HEK293T (cell line): ENCODE data around the gene DCPS.

Experiments
- CTCF ChIA-PET: fragments of 350-600 bp; formaldehyde crosslinking; extraction: SDS; loops from one replicate; lab custom pipeline; 2021; ENCODE audit warnings: antibody characterized with exemption, inconsistent platforms; lab: Yijun Ruan, JAX
- POLR2A ChIA-PET: fragments of 350-600 bp; formaldehyde crosslinking; extraction: SDS; loops from one replicate; lab custom pipeline; 2020; ENCODE audit warnings: antibody characterized with exemption, inconsistent platforms; lab: Yijun Ruan, JAX
- DNase-seq: peaks from one replicate; pipeline ENCODE4 v3.0.0; 2012; ENCODE audit warnings: mixed read lengths; ENCODE audit errors: extremely low spot score
- ARNT ChIP-seq: fragments of 450-650 bp; IDR thresholded peaks from 2 replicates; pipeline ENCODE4 v1.6.1; 2017; ENCODE audit warnings: mild to moderate bottlenecking
- BHLHE40 ChIP-seq: fragments of 450-650 bp; IDR thresholded peaks from 2 replicates; pipeline ENCODE4 v1.6.1; 2016; ENCODE audit warnings: mild to moderate bottlenecking, moderate library complexity, borderline replicate concordance
- CTBP1 ChIP-seq: fragments of 450-650 bp; IDR thresholded peaks from 2 replicates; pipeline ENCODE4 v1.6.1; 2016; ENCODE audit warnings: borderline replicate concordance
- ELF4 ChIP-seq: fragments of 450-650 bp; IDR thresholded peaks from 2 replicates; pipeline ENCODE4 v1.6.1; 2017; ENCODE audit warnings: antibody characterized with exemption
- FOXA1 ChIP-seq: fragments of 450-650 bp; IDR thresholded peaks from 2 replicates; pipeline ENCODE4 v1.6.1; 2016; ENCODE audit warnings: mild to moderate bottlenecking
- FOXK2 ChIP-seq: fragments of 450-650 bp; IDR thresholded peaks from 2 replicates; pipeline ENCODE4 v1.6.1; 2016; ENCODE audit warnings: mild to moderate bottlenecking
- FOXM1 ChIP-seq: fragments of 450-650 bp; IDR thresholded peaks from 2 replicates; pipeline ENCODE4 v1.6.1; 2017; ENCODE audit warnings: mild to moderate bottlenecking, borderline replicate concordance
- HDGF ChIP-seq: fragments of 450-650 bp; IDR thresholded peaks from 2 replicates; pipeline ENCODE4 v1.6.1; 2017; ENCODE audit warnings: antibody characterized with exemption, borderline replicate concordance
- L3MBTL2 ChIP-seq: fragments of 450-650 bp; conservative IDR thresholded peaks from 2 replicates; pipeline ENCODE4 v1.6.1; 2016; ENCODE audit warnings: mild to moderate bottlenecking
- LEF1 ChIP-seq: fragments of 450-650 bp; IDR thresholded peaks from 2 replicates; pipeline ENCODE4 v1.6.1; 2017; ENCODE audit warnings: mild to moderate bottlenecking, borderline replicate concordance
- NFRKB ChIP-seq: fragments of 450-650 bp; IDR thresholded peaks from 2 replicates; pipeline ENCODE4 v1.6.1; 2016; ENCODE audit warnings: mild to moderate bottlenecking, moderate library complexity
- SP1 ChIP-seq: fragments of 450-650 bp; IDR thresholded peaks from 2 replicates; pipeline ENCODE4 v1.6.1; 2017
- SUZ12 ChIP-seq: fragments of 450-650 bp; IDR thresholded peaks from 2 replicates; pipeline ENCODE4 v1.6.1; 2016; ENCODE audit warnings: mild to moderate bottlenecking
- TARDBP ChIP-seq: fragments of 450-650 bp; IDR thresholded peaks from 2 replicates; pipeline ENCODE4 v1.6.1; 2016
- ZNF384 ChIP-seq: fragments of 450-650 bp; IDR thresholded peaks from 2 replicates; pipeline ENCODE4 v1.6.1; 2016
- TF ChIP-seq, protein P1 (sequence below): fragments of 450-650 bp; IDR thresholded peaks from 2 replicates; pipeline ENCODE4 v1.6.1; 2016

Gene DCPS

DNA sequence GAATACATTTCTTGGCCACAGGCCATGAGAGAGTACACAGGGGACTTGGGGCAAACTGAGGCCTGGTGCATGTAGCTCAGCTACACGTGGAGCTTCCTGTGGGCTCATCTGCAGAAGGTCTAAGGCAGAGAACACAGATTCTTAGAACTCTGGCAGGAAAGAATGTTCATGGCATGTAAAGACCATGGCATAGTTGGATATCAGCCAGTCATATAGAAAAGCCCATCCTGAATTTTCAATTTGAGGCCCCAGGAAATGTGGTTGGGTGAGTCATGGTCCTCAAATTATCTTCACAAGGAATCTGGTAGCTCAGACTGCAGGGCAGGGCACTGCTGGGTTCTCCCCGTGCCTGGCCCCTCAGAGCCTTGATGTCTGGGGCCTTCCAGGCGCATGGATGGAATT lies 37.9 kb downstream of the DCPS start:
- ChIA-PET CTCF (no interaction called here), POLR2A (interaction anchor here (0.8 kb wide), 1 partner anchor 38 kb away, joined by 3 read pairs; the partner anchor contains the start of gene DCPS)
- DNase-seq: no peak
- TF ChIP-seq FOXA1 (no peak), TARDBP (no peak), BHLHE40 (no peak), HDGF (no peak), LEF1 (no peak), FOXK2 (no peak), ARNT (no peak), NFRKB (no peak)
- TF ChIP-seq, protein P1, sequence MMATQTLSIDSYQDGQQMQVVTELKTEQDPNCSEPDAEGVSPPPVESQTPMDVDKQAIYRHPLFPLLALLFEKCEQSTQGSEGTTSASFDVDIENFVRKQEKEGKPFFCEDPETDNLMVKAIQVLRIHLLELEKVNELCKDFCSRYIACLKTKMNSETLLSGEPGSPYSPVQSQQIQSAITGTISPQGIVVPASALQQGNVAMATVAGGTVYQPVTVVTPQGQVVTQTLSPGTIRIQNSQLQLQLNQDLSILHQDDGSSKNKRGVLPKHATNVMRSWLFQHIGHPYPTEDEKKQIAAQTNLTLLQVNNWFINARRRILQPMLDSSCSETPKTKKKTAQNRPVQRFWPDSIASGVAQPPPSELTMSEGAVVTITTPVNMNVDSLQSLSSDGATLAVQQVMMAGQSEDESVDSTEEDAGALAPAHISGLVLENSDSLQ: no peak

DNA sequence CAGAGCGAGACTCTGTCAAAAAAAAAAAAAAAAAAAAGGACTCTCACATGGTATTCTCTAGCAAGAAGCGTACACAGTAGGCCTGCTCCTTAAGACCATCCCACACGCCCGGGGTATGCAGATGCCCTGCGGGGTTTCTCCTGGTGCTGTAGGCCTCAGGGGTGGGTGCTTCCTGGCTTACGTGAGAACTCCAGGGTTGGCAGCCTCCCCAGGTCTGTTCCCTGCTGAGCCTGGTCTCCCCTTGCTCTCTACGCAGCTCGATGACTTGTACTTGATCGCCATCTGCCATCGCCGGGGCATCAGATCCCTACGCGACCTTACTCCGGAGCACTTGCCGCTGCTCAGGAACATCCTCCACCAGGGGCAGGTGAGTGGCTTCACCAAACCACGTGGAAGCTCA lies 39.2 kb downstream of the DCPS start:
- CTCF ChIA-PET: no interaction called here
- POLR2A ChIA-PET: interaction anchor here (1.2 kb wide), 1 partner anchor 11 kb away, joined by 3 read pairs; no protein-coding TSS in a partner anchor

DNA sequence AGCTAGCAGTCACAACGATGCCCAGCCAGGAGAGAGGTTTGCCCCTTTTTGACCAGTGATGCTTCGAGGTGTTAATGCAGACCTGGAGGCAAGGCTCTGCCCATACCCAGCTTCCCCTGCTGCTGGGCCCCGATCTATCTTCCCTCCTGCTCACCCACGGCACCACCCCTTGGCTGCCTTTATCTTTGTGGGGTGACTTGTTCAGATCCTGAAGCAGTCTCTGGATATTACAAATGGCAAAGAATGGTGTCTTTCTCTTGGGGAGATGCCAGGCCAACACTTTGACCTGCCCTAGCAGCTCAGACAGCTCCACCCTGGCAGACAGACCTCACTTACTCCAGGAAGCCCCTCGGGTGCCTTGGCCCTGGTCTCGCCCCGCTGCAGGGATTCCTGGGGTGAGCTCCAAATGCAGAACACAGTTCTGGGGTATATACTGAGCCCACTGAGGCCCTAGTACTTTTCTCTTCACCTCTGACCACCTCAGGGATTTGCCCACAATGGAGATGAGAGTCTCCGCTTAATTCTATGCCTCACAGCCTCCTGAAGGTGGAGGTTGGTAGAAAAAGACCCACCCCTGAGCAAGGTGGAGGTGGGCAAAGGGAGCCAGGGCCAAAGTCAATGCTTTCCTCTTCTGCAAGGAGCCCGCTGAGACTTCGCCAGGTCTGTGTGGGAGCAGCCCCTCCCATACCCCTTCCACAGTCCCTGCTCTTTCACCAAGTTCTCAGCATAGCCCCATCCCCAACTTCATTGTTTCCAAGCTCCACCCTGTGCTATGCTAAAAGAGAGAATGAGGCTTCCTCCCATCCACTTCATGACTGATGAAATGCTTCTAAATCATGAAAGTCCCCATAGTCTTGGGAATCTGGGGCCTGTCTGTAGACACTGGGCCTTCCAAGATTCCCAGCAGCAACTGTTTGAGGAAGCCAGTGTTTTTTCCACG lies 40.6 kb downstream of the DCPS start:
- TF ChIP-seq BHLHE40: no peak
- TF ChIP-seq ARNT: no peak
- TF ChIP-seq ZNF384: no peak
- TF ChIP-seq FOXM1: no peak
- TF ChIP-seq SUZ12: no peak
- TF ChIP-seq NFRKB: no peak
- TF ChIP-seq FOXA1: no peak
- TF ChIP-seq, protein P1: no peak
- TF ChIP-seq SP1: no peak
- no peak for TF ChIP-seq HDGF
- TF ChIP-seq ELF4: no peak
- TF ChIP-seq LEF1: no peak
- CTCF ChIA-PET: interaction anchor here (0.5 kb wide), 1 partner anchor 1692 kb away, joined by 3 read pairs; no protein-coding TSS in a partner anchor
- DNase-seq: no peak
- POLR2A ChIA-PET: no interaction called here

More for the DNA sequence above, 39.2 kb downstream of the DCPS start:
- TF ChIP-seq LEF1: no peak
- no peak for TF ChIP-seq ARNT
- no peak for TF ChIP-seq L3MBTL2
- TF ChIP-seq ZNF384: no peak
- TF ChIP-seq FOXM1: no peak
- TF ChIP-seq HDGF: no peak
- TF ChIP-seq CTBP1: no peak
- TF ChIP-seq, protein P1: no peak
- TF ChIP-seq BHLHE40: no peak
- no peak for TF ChIP-seq TARDBP
- no peak for TF ChIP-seq FOXA1
- DNase-seq: no peak

DNA sequence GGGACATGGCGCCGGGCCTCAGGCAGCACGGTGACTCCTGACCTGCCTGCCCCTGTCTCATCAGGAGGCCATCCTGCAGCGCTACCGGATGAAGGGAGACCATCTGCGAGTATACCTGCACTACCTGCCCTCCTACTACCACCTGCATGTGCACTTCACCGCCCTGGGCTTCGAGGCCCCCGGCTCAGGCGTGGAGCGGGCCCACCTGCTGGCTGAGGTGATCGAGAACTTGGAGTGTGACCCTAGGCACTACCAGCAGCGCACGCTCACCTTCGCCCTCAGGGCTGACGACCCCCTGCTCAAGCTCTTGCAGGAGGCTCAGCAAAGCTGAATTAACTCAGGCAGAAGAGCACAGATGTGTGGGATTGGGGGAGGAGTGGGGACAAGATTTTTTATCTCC lies 41.4 kb downstream of the DCPS start:
- TF ChIP-seq FOXM1 (no peak), ZNF384 (no peak), NFRKB (no peak), FOXK2 (no peak), SUZ12 (no peak), ELF4 (no peak), FOXA1 (no peak), HDGF (no peak), LEF1 (no peak), SP1 (no peak)
- TF ChIP-seq, protein P1: no peak
- CTCF ChIA-PET: no interaction called here
- POLR2A ChIA-PET: no interaction called here
- DNase-seq: no peak

DNA sequence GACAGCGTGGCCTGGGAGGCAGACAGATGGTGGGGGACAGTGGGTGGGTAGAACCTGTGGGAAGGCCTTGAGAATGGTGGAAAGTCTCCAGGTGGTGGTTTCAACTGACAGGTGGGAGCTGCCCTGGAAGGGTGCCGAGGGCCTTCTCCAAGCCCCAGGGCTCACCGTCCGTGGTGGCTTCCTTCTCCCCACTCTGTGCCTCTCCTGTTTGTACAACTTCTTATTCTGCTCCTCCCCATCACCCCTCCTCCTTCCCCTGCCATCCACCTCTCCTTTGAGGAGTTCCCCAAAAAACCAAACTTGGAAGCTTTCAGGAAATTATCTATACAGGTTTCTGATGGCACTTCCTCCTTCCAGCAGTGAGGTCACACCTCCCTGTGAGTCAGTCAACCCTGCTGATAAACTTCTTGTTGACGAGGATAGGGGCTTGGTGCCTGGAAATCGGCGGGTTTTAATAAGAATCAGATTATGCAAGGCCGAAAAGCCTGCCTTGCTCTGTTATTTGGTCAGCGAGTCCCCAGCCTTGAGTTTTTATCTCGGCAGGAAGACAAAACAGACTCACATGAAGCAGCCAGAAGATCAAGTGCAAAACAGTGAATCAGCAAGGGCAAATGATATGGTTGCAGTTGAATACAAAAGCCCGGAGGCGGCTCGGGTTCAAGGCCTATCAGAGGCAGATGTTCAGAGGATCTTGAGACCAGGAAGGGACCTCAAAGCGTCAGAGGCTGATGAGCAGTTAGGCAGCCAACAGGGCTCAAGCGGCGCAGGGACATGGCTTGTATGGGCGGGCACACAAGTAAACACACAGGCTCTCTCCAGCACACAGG lies 42.1 kb downstream of the DCPS start:
- no peak for TF ChIP-seq LEF1
- no peak for TF ChIP-seq SUZ12
- no peak for TF ChIP-seq ARNT
- TF ChIP-seq FOXM1: no peak
- TF ChIP-seq ELF4: no peak
- TF ChIP-seq NFRKB: no peak
- TF ChIP-seq, protein P1: no peak
- no peak for TF ChIP-seq SP1
- no peak for TF ChIP-seq FOXK2
- no peak for TF ChIP-seq BHLHE40
- no peak for TF ChIP-seq FOXA1
- TF ChIP-seq CTBP1: no peak
- no peak for TF ChIP-seq TARDBP
- TF ChIP-seq ZNF384: no peak
- no peak for TF ChIP-seq L3MBTL2
- ChIA-PET POLR2A (no interaction called here), CTCF (interaction anchor here (0.6 kb wide), 1 partner anchor 23 kb away, joined by 5 read pairs; no protein-coding TSS in a partner anchor)
- no peak for DNase-seq
